Hypothalamus (tissue), 51 donors: Measurements from ENCODE around the gene FLNB.
A peak's percentile ranks its signal among the peaks of the same experiment; 100 is the strongest.

Experiments used
- DNase-seq, 51 donors: peaks; one replicate each; lab custom pipeline; 2025; lab: John Stamatoyannopoulos, UW

The FLNB gene

DNA sequence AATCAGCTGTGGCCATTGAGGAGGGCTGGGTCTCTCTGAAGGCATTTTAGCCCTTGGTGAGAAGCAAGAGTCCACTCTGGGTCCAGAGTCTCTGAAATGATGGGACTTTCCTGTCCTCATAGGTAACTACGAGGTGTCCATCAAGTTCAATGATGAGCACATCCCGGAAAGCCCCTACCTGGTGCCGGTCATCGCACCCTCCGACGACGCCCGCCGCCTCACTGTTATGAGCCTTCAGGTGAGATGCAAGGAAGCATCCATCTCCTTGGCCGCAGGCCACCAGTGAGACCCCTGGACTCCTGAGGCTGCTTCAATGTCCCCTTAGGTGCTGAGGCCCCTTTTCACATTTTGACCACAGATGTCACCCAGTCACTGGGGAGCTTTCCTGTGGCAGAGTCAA is 147.6 kb downstream of the FLNB start:
- DNase-seq = no peak

- DNase-seq = no peak
Measured at GRCh38 chr3:58157700-58158099, 149.5 kb downstream of the FLNB start.

DNA sequence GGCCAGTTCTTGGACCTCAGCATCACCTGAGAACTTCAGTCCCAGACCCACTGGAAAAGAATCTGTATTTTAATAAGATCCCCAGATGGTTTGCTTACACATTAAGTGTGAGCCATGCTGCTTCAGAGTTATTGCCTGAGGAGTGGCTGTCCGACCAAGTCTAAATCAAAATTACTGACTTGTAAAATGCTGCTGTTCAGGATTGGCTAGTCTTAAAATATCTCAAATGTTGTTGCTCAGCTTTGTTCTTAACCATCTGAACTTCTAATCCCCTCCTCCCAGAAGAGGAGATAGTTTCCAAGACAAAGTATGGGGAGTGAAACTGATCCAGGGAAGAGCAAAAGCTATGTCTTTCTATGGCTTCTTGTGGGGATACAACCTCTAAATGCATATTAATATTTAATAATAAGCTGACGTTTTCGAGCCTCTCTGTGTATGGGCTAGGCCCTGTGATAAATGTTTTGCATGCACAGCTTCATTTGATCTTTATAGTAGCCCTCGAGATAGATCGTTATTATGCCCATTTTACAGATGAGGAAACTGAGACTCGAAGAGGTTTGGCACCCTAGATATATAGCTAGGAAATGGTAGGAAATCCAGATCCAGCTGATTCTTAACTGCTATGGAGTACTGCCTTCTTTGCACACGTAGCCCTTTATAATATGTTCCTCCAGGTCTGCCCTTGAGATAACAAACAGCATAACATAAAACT is 150.4 kb downstream of the FLNB start:
- DNase-seq = no peak

GRCh38 chr3:58160399-58160798 is 152.2 kb downstream of the FLNB start:
- DNase-seq = no peak

GRCh38 chr3:58161435-58162398 is 153.5 kb downstream of the FLNB start:
- DNase-seq = no peak

GRCh38 chr3:58163234-58163633 is 155.0 kb downstream of the FLNB start:
- no peak for DNase-seq

- DNase-seq = peak in 25 of 51 donors; percentile 9 to 50 (median 26)
Measured at GRCh38 chr3:58164199-58164879, 156.1 kb downstream of the FLNB start.

GRCh38 chr3:58164906-58165821 is 156.9 kb downstream of the FLNB start:
- no peak for DNase-seq

DNA sequence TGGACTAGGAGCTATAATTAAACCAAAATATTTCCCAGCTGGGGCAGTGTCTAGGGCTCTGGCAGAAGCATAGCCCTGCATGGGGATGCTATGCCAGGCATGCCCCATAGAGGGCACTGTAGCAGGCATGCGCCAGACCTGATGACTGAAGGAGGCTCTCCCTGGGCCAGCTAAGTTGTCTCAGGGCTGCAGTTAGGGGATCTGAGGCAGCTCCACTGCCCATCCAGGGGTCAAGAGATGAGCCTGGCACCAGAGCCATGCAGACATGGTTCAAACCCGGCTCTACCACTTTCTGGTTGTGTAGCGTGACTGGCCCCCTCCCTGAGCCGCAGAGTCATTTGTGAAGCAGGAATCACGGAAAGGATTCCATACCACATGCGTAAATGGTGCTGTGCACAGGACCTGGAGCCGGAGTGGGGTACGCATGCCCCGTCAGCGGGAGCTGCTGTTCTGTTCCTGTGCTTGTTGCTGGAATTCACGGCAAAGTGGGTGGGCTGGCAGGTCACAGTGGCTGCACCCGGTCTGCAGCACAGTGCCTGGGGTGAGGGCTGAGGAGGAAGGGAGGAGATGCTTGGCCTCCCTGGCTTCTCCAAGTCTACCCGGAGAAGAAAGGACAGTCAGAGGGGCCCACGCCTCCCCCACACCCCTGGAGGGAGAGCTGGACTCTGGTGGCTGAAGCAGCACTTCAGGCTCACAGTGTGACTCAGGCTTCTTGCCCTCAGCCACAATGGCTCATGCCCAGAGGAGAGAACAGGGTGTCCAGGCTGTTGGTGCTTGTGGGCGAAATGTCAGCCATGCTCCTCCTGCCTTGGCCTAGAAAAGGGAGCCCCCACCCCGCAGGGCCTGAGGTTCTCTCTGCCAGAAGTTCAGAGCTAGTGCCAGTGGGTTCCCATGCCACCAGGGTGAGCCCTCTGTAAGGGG is 159.5 kb downstream of the FLNB start:
- peak in 38 of 51 donors; percentile 7 to 77 (median 42) for DNase-seq

- DNase-seq = no peak
Measured at GRCh38 chr3:58168498-58168897, 160.3 kb downstream of the FLNB start.

DNA sequence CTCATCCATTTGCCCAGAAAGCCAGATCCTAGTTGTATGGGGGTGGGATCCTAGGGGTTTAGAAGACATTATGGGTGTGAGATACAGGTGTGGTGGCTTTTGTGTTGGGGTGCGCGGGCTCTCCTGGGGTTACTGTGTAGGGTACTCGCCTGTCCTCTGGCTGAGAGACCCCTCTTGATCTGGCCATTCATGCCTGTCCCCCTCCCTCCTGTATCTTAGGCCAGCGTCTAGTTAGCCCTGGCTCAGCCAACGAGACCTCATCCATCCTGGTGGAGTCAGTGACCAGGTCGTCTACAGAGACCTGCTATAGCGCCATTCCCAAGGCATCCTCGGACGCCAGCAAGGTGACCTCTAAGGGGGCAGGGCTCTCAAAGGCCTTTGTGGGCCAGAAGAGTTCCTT is 161.1 kb downstream of the FLNB start:
- no peak for DNase-seq

- no peak for DNase-seq
Measured at GRCh38 chr3:58170376-58170775, 162.2 kb downstream of the FLNB start.

GRCh38 chr3:58171126-58171525 is 162.9 kb downstream of the FLNB start:
- DNase-seq = no peak

DNA sequence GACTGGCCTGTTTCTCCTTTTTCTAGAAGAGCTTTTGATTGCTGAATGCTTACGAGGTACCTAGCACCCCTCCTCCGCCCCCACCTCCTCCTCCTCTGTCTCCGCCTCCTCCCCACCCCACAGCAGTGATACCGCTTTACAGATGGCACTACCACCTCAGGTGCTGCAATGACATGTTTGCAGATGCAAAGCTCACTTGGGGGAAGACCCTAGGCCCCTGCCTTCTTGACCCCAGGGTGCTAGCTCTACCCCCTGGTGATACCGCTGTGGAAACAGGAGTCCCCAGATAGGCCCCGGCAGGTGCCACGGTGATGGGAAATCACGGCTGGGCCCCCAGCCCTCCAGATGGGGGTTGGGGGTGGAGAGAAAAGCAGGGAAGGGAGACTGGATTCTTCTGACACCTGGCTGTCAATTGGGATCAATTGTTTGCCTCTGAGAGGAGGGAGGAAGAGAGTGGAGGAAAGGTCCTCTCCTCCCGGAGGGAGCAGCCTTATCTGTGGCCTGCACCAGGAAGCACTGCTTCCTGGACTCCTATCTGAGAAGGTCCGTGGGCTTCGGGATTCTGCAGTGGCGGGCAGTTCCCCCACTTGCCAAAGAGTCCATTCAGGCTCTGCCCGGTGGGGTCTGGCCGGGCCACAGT is 164.9 kb downstream of the FLNB start:
- DNase-seq = no peak

GRCh38 chr3:58173669-58174398 is 165.6 kb downstream of the FLNB start:
- peak in 8 of 51 donors; percentile 5 to 33 (median 22) for DNase-seq

DNA sequence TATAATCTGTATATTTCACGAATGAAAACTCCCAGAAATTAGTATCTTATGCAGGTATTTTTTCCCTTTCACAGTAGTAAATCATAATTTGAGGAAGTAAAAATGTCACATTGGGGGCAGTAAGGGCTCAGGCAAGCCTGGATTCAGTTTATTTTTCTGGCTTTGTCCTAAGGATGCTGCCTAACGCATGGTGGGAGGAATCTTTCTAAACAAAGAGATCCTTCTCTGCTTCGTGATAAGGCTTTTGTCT is 166.9 kb downstream of the FLNB start:
- DNase-seq = no peak

- peak in 1 of 51 donors; percentile 26 for DNase-seq
Measured at GRCh38 chr3:58175437-58176184, 167.4 kb downstream of the FLNB start.
